Mesenchymal stem cell (in vitro differentiated cells and primary cell): ENCODE data around the gene RFNG.

ENCODE experiments used
- DNase-seq: peaks from one replicate; pipeline ENCODE4 v3.0.0-alpha.2; 2013
- H2AFZ ChIP-seq: one replicate; pipeline ENCODE4 v1.6.1; 2013; ENCODE audit warnings: low read depth, mild to moderate bottlenecking, control low read depth, inconsistent platforms, low read length, moderate library complexity
- H2AK5ac ChIP-seq: 2 replicates; pipeline ENCODE4 v1.6.1; 2013; ENCODE audit warnings: low read length, moderate library complexity, mild to moderate bottlenecking, inconsistent platforms; ENCODE audit not compliant: severe bottlenecking
- H2BK120ac ChIP-seq: one replicate; pipeline ENCODE4 v1.6.1; 2013; ENCODE audit warnings: low read depth, mild to moderate bottlenecking, inconsistent platforms, low read length, moderate library complexity
- H2BK12ac ChIP-seq, 2 experiments: one replicate each; pipeline ENCODE4 v1.6.1; 2013; ENCODE audit warnings: inconsistent platforms in 2 of 2, low read length in 2 of 2, mild to moderate bottlenecking in 2 of 2, moderate library complexity in 2 of 2, control low read depth in 1 of 2
- H2BK15ac ChIP-seq: one replicate; pipeline ENCODE4 v1.6.1; 2013; ENCODE audit warnings: mild to moderate bottlenecking, low read depth, inconsistent platforms; ENCODE audit not compliant: poor library complexity, severe bottlenecking
- H2BK5ac ChIP-seq: 2 replicates; pipeline ENCODE4 v1.6.1; 2013; ENCODE audit warnings: low read depth, mild to moderate bottlenecking, low read length, control low read depth, inconsistent platforms; ENCODE audit not compliant: poor library complexity, severe bottlenecking
- H3K14ac ChIP-seq, 2 experiments: one replicate each; pipeline ENCODE4 v1.6.1; 2013; ENCODE audit warnings: inconsistent platforms in 2 of 2, low read length in 2 of 2, control low read depth in 1 of 2, mild to moderate bottlenecking in 1 of 2, moderate library complexity in 1 of 2
- H3K18ac ChIP-seq, 2 experiments: one replicate each; pipeline ENCODE4 v1.6.1; 2013; ENCODE audit warnings: inconsistent platforms in 2 of 2, low read length in 2 of 2, control low read depth in 1 of 2, low read depth in 1 of 2, mild to moderate bottlenecking in 1 of 2
- H3K23ac ChIP-seq, 2 experiments: one replicate each; pipeline ENCODE4 v1.6.1; 2013; ENCODE audit warnings: inconsistent platforms in 2 of 2, low read length in 2 of 2, mild to moderate bottlenecking in 2 of 2, moderate library complexity in 2 of 2, control low read depth in 1 of 2
- H3K27ac ChIP-seq: 2 replicates; pipeline ENCODE4 v1.5.1; 2013; ENCODE audit warnings: mild to moderate bottlenecking, moderate library complexity, low read length, control low read depth, inconsistent platforms; ENCODE audit not compliant: poor library complexity, severe bottlenecking
- H3K27me3 ChIP-seq, 2 experiments: 2 replicates each; pipeline versions ENCODE4 v1.6.1 to v1.7.0; 2013; ENCODE audit warnings: low read length in 2 of 2, mild to moderate bottlenecking in 2 of 2, moderate library complexity in 2 of 2, control low read depth in 1 of 2, inconsistent platforms in 1 of 2; ENCODE audit not compliant: control insufficient read depth in 1 of 2, insufficient read depth in 1 of 2
- H3K36me3 ChIP-seq, 2 experiments: 2 replicates each; pipeline versions ENCODE4 v1.6.1 to v1.7.0; 2013; ENCODE audit warnings: low read length in 2 of 2, control low read depth in 1 of 2, inconsistent platforms in 1 of 2, low read depth in 1 of 2, mild to moderate bottlenecking in 1 of 2; ENCODE audit not compliant: insufficient read depth in 2 of 2, control insufficient read depth in 1 of 2
- H3K4ac ChIP-seq, 2 experiments: one replicate each; pipeline ENCODE4 v1.6.1; 2013; ENCODE audit warnings: inconsistent platforms in 2 of 2, low read length in 2 of 2, mild to moderate bottlenecking in 2 of 2, moderate library complexity in 2 of 2, control low read depth in 1 of 2, low read depth in 1 of 2
- H3K4me1 ChIP-seq: 2 replicates; pipeline ENCODE4 v1.6.1; 2013; ENCODE audit warnings: low read depth, low read length, control low read depth; ENCODE audit not compliant: control insufficient read depth, insufficient read depth
- H3K4me2 ChIP-seq: 2 replicates; pipeline ENCODE4 v1.6.1; 2013; ENCODE audit warnings: low read length, mild to moderate bottlenecking, inconsistent platforms; ENCODE audit not compliant: poor library complexity, severe bottlenecking
- H3K4me3 ChIP-seq, 2 experiments: 2 replicates each; pipeline versions ENCODE4 v1.5.1 to v1.7.0; 2013; ENCODE audit warnings: low read length in 2 of 2, mild to moderate bottlenecking in 2 of 2, control low read depth in 1 of 2, low read depth in 1 of 2; ENCODE audit not compliant: insufficient read depth in 1 of 2
- H3K79me1 ChIP-seq: replicated peaks from 2 replicates; pipeline ENCODE4 v1.6.1; 2013; ENCODE audit warnings: mild to moderate bottlenecking, control low read depth, low read length, inconsistent platforms; ENCODE audit not compliant: poor library complexity, severe bottlenecking
- H3K9ac ChIP-seq: 2 replicates; pipeline ENCODE4 v1.7.0; 2013; ENCODE audit warnings: mild to moderate bottlenecking, low read length, moderate library complexity
- H3K9me3 ChIP-seq: 2 replicates; pipeline ENCODE4 v1.7.0; 2013; ENCODE audit warnings: mild to moderate bottlenecking, low read length; ENCODE audit not compliant: control insufficient read depth
- H4K8ac ChIP-seq: one replicate; pipeline ENCODE4 v1.6.1; 2013; ENCODE audit warnings: inconsistent platforms, mild to moderate bottlenecking, low read length, moderate library complexity
- H4K91ac ChIP-seq: one replicate; pipeline ENCODE4 v1.6.1; 2013; ENCODE audit warnings: mild to moderate bottlenecking, low read length, inconsistent platforms
- WGBS: methylation state at CpG from one replicate; pipeline ENCODE4 v1.1.7; 2013; ENCODE audit warnings: mixed read lengths; 5-methylcytosine and 5-hydroxymethylcytosine counted together

Gene RFNG

DNA sequence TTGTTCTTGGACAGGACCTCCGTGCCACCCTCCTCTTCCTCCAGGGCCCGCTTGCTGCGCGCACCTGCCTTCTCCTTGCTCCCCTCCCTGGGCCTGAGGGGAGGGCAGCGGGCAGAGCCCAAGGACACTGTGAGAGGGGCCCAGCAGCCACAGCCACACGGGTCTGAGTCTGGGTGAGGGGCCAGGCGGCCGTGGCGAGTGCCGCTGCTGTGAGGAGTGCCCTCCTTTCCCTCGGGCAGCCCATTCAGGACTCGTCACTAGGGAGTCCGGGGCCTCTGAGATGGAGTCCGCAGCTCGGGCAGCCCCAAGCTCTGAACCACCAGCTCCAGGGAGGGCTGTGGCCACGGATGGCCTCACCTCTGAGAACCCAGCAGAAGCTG is 8.4 kb upstream of the RFNG start:
- Histone ChIP-seq H2BK5ac (no peak overlapping the region), H3K4me2 (no peak overlapping the region), H4K91ac (no peak overlapping the region), H2AFZ (no peak overlapping the region), H3K27ac (no peak overlapping the region), H2BK120ac (no peak overlapping the region), H3K4me1 (peaks cover 23% of the 10 kb centered on the region), H3K27me3 (no peaks in the 10 kb centered on the region), H3K79me1 (peaks cover 21% of the 10 kb centered on the region), H2BK15ac (no peak overlapping the region), H3K14ac (no peak overlapping the region), H3K18ac (no peak overlapping the region), H2BK12ac (no peak overlapping the region), H4K8ac (no peak overlapping the region), H3K9me3 (no peaks in the 10 kb centered on the region), H3K9ac (no peak overlapping the region), H3K4ac (no peak overlapping the region), H3K36me3 (peaks cover 78 to 94% of the 10 kb centered on the region in 2 experiments), H2AK5ac (no peak overlapping the region), H3K23ac (no peak overlapping the region), H3K4me3 (no peak overlapping the region)
- 94% methylated on average over 16 of the region's 16 CpGs for WGBS
- DNase-seq: no peak

DNA sequence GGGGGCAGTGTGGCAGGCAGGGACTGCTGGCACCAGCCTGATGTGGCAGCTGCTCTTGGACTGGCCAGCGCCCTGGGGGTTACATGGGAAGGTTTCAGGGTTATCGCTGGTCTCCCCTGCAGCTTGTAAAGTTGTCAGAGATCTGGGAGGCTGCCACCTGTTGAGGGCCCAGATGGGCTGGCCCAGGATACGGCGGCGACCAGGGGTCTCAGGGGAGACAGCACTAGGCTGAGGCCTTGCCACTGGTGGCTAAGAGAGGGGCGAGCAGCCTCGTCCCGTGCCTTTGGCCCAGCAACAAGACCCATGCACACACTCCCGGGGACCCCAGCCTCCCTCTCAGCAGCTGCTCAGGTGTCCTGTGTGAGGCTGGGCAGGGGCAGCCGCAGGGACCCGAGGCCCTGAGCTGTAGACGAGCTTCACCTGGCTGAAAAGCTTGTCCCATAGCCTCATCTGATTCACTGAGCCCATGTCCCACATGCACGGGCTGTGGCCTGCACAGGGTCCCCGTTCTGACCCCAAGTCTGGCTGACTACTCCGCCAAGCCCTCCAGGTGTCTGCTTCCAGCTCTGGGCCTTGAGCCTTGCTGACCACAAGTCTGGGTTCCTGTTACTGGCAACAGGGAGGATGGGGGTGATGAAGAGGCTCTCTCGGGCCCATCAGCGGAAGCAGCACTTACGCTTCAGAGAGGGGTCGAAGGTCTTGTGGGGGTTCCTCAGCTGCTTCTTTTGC is 7.8 kb upstream of the RFNG start:
- no peak overlapping the region for H2BK5ac ChIP-seq
- H4K91ac ChIP-seq: no peak overlapping the region
- no peak overlapping the region for H2BK15ac ChIP-seq
- no peak overlapping the region for H2AFZ ChIP-seq
- no peak overlapping the region for H3K4ac ChIP-seq
- DNase-seq: no peak
- no peak overlapping the region for H3K18ac ChIP-seq
- no peaks in the 10 kb centered on the region for H3K9me3 ChIP-seq
- H2BK12ac ChIP-seq: no peak overlapping the region
- H3K36me3 ChIP-seq: peaks cover 84 to 98% of the 10 kb centered on the region in 2 experiments
- H3K4me3 ChIP-seq: no peak overlapping the region
- no peak overlapping the region for H3K9ac ChIP-seq
- H3K79me1 ChIP-seq: peaks cover 27% of the 10 kb centered on the region
- no peak overlapping the region for H3K27ac ChIP-seq
- no peak overlapping the region for H4K8ac ChIP-seq
- H3K27me3 ChIP-seq: no peaks in the 10 kb centered on the region
- H3K4me1 ChIP-seq: peaks cover 17% of the 10 kb centered on the region
- no peak overlapping the region for H2BK120ac ChIP-seq
- H2AK5ac ChIP-seq: no peak overlapping the region
- H3K14ac ChIP-seq: no peak overlapping the region
- no peak overlapping the region for H3K4me2 ChIP-seq
- 91% methylated on average over 19 of the region's 19 CpGs for WGBS
- no peak overlapping the region for H3K23ac ChIP-seq

DNA sequence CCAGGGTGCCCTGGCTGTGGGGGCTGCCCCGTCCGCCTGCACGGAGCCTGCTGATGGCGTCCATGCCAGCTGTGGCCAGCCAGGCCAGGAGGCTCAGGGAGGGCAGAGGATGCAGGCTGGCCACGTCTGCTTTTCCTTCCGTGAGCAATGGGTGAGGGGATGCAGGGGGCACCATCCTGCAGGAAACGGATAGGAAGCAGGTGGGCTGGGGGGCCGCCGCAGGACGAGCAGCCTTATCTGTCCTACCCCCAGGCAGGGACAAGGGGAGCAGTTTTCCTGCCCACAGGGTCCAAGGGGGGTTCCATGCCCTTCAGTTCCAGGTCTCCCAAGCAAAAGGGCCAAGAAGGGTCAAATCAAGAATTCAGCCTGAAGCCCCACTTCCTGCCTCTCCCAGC is 7.2 kb upstream of the RFNG start:
- Histone ChIP-seq H2AFZ (no peak overlapping the region), H3K36me3 (peaks cover 90 to 100% of the 10 kb centered on the region in 2 experiments), H3K27me3 (no peaks in the 10 kb centered on the region), H2BK15ac (no peak overlapping the region), H4K8ac (peak overlapping the region; percentile 12), H3K79me1 (peaks cover 30% of the 10 kb centered on the region), H2AK5ac (no peak overlapping the region), H3K9me3 (no peaks in the 10 kb centered on the region), H2BK120ac (no peak overlapping the region), H3K4me2 (no peak overlapping the region), H2BK5ac (no peak overlapping the region), H3K9ac (no peak overlapping the region), H3K27ac (no peak overlapping the region), H3K14ac (no peak overlapping the region), H2BK12ac (no peak overlapping the region), H4K91ac (no peak overlapping the region), H3K4me1 (peaks cover 13% of the 10 kb centered on the region), H3K23ac (no peak overlapping the region), H3K18ac (no peak overlapping the region), H3K4ac (no peak overlapping the region), H3K4me3 (no peak overlapping the region)
- DNase-seq: no peak
- 95% methylated on average over 10 of the region's 10 CpGs for WGBS

DNA sequence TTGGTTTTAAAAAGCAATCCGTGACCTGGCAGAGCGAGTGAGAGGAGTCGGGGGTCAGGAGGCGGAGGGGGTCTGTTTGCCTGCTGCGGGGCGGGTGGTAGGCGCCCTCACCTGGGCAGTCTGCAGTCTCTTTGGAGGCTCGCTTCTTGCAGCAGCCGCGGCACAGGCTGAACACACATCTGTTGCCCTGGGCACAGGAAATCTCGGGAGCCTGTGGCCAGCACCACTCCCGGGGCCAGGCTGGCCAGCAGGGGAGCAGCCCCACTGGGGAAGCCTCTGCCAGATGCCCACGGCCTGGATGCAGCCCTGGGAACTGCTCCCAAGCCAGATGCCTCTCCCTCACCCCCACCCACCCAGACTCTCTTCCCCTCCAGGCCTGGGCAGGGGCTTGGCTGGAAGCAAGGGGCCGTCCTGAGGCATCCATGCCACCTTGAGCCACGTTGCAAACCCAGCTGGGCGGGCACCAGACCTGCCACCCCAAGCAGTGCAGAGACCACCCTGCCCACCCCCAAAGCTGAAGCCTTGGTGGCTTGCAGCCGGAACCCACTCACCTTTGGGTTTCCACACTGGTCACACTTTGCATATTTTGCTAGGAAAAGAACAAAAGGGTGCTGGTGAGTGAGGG is 6.7 kb upstream of the RFNG start:
- no peak overlapping the region for H2BK15ac ChIP-seq
- H3K36me3 ChIP-seq: peaks cover 89 to 100% of the 10 kb centered on the region in 2 experiments
- no peak overlapping the region for H3K23ac ChIP-seq
- H2BK12ac ChIP-seq: no peak overlapping the region
- peaks cover 15% of the 10 kb centered on the region for H3K4me1 ChIP-seq
- no peak overlapping the region for H2AFZ ChIP-seq
- no peak overlapping the region for H3K9ac ChIP-seq
- no peak overlapping the region for H3K14ac ChIP-seq
- no peak overlapping the region for H3K27ac ChIP-seq
- no peak overlapping the region for H2AK5ac ChIP-seq
- no peak overlapping the region for H2BK5ac ChIP-seq
- no peak overlapping the region for H3K18ac ChIP-seq
- no peak overlapping the region for H4K91ac ChIP-seq
- H3K4me3 ChIP-seq: no peak overlapping the region
- H2BK120ac ChIP-seq: no peak overlapping the region
- no peak overlapping the region for H3K4ac ChIP-seq
- H3K27me3 ChIP-seq: no peaks in the 10 kb centered on the region
- 95% methylated on average over 17 of the region's 17 CpGs for WGBS
- no peak overlapping the region for H4K8ac ChIP-seq
- peaks cover 35% of the 10 kb centered on the region for H3K79me1 ChIP-seq
- DNase-seq: no peak
- no peak overlapping the region for H3K4me2 ChIP-seq
- no peaks in the 10 kb centered on the region for H3K9me3 ChIP-seq
